GM21737 (cell line): ENCODE measurements around the gene MSH4.
"Not testable (repeated sequence)": the region's sequence is repeated elsewhere in the genome, so short reads cannot be mapped to it uniquely, and the experiment has no call there.

Experiments
- ATAC-seq: cut with Tn5 transposase; IDR thresholded peaks from one replicate; pipeline ENCODE4 v1.9.1; 2021; ENCODE audit warnings: mild to moderate bottlenecking, moderate library complexity; ENCODE audit not compliant: unreplicated experiment

MSH4 gene

DNA sequence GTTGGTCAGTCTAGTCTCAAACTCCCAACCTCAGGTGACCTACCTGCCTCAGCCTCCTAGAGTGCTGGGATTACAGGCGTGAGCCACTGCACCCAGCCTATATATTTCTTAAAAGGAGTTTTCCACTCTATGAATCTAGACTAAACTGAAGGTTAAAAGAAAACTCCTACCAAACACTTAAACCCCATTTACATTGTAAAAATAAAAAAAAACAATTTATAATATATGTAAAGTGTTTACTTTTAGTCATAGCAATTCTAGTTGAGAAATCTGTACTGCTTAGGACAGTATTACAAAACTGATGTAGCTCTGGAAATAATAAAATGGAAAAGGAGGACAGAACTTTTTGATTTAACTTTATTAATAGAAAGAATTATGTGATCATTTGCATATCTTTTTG is 126.0 kb downstream of the MSH4 start:
- ATAC-seq, result no peak

DNA sequence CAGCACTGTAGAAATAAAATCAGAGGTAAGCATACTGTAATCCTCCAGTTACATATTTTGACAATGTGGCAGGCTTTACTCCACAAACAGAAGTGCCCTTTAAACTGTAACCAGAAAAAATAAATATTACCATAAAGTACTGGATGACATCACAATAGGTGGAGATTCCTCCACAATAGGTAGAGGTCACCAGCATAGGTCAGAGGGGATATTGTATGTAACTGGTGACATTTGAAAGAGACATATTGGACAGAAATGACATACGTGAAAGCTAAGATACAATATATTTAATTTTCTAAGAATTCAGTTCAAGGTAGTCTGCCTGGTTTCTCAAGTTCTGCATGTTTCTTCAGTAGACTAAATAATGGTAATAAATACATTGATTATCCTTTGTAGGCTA is 135.6 kb downstream of the MSH4 start, which contains the start of gene ASB17:
ASB17 (minus strand) TSS at position 101 of the 400 bp plus-strand sequence. CDS start 113 bp downstream, outside the sequence.
- no peak for ATAC-seq

DNA sequence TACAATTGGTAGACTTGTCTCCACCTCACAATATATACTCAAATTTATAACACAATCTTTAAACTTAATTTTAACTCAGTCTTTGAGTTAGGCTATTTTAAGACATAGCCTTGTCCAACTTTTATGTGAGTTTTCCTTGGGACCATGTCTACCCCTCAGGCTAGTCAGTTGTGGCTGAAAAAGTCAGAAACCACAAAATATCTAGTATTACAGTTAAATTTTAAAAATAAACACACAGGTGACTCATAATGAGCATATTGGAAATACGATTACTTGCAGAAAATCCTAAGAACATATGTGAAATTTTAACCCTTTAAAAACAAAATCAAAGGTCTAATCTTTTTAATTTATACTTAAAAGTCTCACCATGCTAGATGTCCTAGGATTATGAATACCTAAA is 140.4 kb downstream of the MSH4 start:
- ATAC-seq, result no peak

DNA sequence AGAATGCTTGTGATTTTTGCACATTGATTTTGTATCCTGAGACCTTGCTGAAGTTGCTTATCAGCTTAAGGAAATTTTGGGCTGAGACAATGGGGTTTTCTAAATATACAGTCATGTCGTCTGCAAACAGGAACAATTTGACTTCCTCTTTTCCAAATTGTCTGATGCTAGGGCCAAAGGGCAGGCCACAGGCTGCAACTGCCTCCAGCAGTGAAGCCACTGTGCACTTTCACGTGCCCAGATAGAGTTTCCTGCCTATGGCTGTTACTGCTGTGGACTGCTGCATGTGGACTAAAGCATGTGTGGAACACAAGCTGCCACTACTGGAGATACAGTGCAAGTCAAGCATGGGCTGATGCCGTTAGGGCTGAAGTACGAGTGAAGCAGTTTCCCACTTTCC is 146.4 kb downstream of the MSH4 start:
- ATAC-seq, result not testable (repeated sequence)

DNA sequence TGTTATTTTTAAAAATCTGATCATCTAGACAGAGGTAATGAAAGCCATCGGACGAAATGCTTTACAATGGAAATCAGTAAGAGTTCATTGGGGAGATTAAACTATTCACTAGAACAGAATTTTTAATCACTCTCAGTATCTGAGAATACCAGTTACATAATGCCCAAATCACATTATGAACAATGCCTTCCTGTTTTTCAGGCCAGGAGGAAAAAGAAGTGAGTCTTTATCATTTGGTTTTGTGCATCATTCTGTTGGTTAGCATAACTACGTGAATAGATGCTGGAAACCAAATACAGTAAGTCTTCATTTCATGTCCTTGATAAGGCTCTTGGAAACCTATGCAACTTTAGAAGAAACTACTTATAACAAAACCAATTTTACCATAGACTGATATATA is 153.5 kb downstream of the MSH4 start:
- ATAC-seq, result no peak

DNA sequence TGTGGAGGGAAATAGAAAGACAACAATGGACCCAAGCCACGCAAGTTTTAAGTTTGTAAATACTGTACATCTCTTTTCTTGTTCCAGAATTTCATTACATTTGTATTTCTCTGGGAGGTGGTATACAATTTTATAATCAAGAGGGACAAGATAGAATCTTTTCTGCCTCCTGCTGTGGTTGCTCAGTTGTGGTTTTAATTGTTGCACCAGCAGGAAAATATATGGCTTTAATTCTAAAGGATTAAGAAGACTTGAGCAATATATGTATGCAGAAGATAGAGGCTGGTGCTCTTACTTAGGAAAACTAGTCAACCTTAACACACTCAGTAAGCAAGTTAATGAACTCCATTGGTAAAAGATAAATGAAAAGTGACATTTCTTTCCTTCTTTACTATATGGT is 155.3 kb downstream of the MSH4 start:
- ATAC-seq, result no peak

DNA sequence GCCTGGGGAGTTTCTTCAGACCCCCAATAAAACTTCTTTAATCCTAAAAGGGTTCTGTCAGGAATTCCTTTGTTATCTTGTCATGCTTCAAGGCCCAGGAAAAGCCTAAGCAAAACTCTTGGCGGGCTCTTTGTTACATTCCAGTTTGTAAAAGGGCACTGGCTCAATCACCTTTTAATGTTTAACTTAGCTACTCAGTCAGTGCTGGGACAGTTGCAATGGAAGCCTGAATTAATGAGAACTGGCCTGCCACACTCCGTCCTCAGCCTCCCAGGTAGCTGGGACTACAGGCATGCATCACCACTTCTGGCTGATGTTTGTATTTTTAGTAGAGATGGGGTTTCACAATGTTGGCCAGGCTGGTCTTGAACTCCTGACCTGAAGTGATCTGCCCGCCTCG is 156.8 kb downstream of the MSH4 start:
- ATAC-seq, result no peak

DNA sequence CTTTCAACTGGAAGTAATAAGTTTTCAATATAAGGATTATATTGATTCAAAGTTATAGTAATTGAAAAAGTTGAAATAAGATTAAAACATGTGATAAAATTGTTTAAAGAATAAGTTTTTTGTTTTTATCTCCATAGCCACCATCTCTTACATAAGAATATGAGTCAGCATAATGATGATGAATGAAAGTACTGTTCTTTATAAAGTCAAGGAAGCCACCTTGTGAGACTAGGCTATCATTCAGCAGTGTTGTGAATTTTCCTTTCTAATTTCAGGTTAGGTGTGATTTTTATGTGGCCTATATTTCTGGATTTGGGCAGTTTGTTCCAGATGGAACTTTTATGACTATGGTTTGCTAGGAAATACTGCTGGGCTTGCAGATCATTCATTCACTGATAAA is 157.9 kb downstream of the MSH4 start:
- no peak for ATAC-seq
